GM19351 (cell line): ENCODE results near the gene GNAS.

Source experiments
- ATAC-seq: cut with Tn5 transposase; IDR thresholded peaks from one replicate; pipeline ENCODE4 v1.9.1; 2021; ENCODE audit warnings: mild to moderate bottlenecking, moderate library complexity; ENCODE audit not compliant: unreplicated experiment

GNAS gene

DNA sequence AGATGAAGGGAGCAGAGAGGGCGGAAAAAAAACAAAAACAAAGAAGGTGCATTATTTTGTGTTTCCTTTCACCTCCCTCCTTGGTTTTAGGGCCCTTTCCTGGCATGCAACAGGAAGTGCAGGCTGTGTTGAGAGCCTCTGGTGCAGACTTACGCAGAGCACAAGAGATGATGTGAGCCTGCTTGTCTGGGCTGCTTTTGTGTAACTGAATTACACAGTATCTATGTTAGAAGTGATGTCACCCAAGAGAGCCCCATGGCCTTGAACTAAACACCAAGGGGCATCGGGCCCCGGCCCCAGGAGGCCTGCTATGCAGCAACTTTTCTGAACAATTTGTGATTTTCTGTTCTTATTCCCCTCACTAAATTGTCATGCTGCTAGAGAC is 25.5 kb downstream of the GNAS start:
- ATAC-seq = no peak

DNA sequence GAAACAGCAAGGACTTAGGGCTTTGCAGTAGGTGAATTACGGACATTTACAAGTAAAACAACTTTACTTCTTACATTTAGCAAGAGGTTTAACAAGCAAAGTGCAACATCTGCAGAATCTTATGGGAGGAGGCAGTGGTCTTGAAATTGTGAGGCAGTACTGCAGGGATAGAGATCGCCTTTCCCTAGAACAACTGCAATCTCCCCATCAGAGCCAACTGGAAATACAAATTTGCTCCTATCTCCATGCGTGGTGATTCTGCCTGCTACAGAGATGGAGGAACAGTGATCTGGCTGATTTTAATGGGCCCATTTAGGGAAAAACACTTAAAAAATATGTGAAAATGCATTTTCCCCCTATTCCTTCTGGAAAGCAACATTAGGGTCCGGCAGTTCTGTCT is 25.9 kb downstream of the GNAS start:
- no peak for ATAC-seq

DNA sequence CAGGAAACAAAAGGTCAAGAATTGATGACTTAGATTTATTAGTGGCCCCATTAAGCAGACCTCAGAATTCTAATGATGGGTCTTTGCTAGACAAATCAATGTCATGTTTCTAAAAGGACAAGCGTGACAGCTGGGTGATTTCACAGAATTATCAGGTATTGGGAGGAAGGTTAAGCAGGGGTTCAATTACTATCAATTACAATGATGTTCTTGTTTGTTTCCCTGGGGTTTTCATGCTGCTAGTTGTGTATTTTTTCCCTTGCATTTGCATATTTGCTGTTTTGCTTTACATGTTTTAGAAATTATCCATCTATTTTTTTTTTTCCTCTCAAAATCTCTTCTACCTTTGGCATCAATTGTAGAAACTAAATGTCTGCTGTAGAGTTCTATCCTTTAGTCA is 27.9 kb downstream of the GNAS start:
- ATAC-seq = no peak

DNA sequence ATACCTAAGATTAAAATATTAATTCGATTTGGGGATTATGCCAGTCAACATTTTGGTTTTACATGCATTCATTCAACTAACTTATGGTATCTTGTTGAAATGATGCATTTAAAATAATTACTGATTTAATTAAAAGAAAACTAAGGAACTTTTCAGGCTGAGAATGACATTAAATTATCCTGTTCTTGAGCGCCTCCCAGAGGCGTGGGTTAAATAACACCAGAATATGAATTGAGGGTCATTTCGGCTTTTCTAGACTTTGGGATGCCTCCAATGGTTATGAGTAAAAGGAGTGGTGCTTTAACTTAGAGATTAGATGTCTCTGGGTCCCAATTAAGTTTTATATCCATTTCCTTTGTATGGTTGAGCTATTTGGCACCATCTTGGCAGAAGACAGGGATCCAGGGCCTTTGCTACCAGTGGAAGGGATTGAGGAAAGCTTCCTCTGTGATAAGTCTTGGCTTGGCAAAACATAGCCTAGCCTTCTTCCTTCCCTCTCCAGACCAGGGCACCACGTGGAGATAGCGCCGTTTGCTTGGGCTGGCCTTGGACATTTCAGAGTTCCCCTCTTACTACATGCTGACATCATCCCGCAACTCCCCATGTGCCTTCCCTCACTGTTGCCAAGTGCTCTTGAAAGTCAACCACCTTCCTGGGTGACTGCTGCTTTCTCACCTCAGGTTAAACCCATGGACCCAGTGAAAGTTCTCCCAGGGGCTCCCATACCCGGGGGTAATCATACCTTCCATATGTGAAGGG is 28.7 kb downstream of the GNAS start:
- ATAC-seq = no peak

DNA sequence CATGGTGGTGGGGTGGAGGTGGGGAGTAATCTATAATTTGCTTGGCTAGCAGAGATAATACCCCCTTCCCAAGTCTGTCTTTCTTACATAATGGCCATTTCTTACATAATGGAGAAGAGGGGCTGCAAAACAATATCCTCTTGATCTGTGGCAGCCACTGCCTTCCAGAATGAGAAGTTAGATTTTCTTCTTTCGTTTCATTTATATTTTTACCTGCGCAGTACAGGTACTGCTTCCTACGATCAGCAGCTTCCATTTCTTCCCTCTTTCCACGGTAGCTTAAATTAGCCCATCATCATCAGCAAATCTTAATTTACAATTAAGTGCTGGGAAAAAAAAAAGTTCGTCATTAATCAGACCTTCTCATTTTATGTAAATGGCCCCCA is 30.2 kb downstream of the GNAS start:
- no peak for ATAC-seq

DNA sequence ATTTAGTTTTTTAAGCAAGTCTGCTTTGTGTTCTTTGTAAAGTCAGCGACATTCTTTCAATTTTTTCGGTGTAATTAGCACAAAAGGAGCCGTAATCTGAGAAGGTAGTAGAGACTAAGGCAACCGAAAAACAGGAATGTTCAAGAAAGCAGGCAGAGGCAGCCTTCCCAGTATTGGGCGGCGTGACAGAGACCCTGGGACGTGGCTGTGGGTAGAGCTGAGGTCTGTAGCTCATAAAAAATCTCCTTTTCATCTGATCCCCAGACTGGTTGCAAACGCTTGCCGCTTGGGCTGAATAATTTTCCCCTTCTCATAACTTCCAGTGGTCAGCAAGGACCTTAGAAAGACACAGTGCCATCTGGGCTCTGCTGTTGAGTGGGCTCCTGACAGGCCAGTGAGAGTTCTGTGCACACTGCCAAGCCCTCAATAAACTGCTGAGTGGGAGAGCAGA is 30.8 kb downstream of the GNAS start:
- no peak for ATAC-seq

DNA sequence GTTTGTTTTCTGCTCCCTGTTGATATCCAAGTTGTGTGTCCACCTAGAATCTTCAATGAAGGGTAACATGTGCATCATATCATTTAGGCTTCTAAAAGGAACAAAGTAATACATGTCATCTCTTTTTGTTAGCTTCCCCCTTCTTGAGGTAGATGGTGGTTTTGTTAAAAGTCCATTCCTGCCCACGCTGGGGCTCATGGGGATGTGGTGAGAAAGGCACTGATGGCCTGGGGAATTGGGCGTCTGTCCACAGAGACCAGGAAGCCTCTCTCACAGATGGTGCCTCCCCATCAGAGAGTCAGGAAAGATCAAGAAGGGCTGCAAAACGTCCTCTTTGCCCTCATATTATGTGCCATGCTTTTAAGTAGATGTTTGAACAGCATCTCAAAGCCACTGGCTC is 32.5 kb downstream of the GNAS start:
- no peak for ATAC-seq

DNA sequence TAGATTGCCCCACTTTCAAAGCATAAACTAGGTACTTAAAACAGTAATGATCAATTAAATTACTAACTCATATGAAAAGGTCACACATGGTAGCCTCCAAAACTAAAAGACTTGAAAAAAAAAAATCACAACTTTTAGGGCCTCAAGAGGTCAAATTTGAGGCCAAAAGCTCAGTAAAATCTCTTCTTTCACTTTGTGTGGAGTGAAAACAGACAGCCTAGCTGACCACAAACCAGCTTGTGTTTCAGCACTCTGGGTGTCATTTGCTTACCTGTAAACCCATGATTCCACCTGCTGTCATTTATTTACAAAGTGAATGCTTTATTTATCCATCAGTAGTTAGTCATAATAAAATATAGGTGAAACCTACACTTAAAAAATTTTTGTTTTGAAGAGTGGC is 34.0 kb downstream of the GNAS start:
- ATAC-seq = no peak

DNA sequence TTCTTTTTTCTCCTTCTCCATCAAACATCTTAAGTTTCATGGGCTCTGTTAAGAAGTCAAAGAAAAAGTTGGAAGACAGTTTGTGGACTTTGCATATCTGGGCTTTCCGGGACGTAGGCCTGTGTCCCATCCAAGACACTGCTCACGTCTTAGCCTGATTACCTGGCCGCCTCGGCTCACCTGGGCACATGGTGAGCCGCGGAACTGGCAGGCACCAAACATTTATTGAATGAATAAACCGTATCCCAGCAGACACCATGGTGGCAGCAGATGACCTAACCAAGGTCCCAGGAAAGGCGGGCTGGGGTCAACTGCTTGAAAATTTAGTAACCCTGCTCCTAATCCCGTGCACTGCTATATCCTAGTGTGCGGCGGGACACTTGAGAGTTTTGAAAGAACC is 35.6 kb downstream of the GNAS start:
- ATAC-seq = no peak

DNA sequence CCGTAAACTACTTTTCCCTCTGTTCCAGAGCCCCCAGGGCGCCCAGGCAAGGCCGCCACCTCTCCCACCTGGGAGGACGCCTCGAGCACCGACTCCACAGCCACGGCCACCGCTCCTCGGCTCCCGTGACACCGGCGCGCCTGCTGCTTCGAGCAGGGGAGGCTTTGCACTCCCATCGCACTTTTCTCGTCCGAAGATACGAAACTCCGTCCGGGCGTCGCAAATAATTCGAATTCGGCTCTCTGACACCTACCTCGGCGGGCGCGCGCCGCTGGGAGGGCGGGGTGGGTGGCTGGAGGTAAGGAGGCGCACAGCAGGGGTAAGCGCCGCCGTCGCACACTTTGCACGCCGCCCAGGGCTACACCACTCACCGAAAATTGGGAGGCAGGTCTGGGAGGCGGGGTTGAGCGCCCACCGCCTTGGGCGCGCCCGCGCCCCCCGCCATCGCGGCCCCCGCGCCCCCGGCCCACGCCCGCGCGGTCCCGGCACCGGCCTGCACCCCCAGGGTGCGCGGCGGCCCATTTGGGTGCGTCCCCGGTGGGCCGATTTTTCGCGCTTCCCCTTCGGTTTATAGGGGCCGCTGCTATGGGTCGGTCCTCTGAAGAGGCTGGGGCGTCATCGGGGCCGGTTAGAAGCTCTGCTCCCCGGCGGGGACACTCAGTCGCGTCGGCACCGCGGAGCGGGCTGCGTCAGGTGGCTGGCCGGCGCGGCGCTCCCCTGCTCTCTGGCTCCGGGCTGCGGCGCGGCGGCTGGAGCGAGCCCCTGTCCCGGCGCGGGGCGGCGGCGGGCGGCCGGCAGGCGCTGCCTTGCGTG is 36.2 kb downstream of the GNAS start:
- peak; percentile 33 for ATAC-seq

DNA sequence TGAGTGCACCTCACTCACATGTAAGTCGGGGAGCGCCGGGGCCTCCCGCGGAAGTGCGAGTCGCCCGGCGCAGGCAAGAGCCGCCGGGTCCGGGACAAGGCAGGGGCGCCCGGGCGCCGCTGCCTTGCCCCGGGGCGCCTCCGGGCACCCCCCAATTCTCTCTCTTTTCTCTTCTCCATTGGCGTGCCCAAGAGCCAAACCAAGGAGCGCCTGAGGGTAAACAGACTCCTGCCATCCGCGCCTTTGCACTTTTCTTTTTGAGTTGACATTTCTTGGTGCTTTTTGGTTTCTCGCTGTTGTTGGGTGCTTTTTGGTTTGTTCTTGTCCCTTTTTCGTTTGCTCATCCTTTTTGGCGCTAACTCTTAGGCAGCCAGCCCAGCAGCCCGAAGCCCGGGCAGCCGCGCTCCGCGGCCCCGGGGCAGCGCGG is 36.8 kb downstream of the GNAS start:
- no peak for ATAC-seq

DNA sequence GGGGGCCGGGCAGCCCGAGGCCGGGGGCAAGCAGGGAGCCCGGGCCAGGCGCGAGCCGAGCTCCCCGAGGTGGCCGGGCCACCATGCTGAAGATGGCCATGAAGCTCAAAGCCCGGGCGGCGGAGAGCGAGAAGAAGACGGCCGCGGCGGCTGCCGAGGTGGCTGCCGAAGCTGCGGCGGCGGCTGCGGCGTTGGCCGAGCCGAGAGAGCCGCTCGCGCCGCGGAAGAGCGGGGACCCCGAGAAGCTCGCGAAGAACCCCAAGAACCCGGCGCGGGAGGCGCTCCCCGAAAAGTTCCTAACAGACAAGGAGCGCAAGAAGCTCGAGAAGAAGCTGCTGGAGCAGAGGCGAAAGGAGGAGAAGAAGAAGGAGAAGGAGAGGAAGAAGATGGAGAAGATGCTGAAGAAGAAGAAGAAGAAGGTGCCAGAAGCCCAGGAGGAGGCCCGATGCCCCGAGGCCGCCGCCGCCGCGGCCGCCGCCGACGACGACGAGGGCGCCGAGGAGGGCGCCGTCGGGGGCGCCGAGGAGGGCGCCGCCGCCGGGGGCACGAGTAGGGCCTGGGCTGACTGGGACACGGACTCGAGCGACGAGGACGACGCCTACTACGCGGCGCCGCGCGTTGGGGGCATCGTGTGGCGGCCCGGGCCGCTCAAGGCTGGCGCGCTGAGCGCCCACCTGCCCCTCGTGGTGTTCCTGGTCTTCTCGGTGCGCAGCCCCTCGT is 37.4 kb downstream of the GNAS start:
- no peak for ATAC-seq

DNA sequence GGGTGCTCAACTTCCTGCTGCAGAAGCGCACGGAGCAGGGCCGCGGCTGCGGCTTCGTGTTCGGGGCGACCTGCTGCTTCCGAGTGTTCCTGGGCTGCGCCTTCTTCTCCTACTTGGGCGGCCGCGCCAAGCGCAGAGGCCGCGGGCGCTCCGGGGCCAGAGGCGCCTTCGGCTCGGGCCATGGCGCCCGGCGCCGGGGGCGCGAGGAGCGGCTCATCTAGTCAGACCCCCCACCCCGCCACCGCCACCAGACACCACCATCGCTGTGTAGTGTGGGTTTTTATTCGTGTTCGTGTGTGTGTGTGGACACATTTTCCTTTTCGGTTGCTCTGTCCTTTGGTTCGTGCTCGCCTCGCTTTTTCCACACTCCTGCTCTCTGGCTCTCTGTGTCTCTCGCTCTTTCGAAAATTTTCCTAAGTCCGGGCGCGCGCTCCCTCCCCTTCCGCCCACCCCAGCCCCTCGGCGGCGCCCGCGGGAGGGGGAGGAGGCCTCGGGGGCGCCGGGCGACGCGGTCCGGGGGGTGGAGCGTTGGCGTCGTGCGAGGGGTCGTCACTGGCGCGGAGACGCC is 38.1 kb downstream of the GNAS start:
- no peak for ATAC-seq

DNA sequence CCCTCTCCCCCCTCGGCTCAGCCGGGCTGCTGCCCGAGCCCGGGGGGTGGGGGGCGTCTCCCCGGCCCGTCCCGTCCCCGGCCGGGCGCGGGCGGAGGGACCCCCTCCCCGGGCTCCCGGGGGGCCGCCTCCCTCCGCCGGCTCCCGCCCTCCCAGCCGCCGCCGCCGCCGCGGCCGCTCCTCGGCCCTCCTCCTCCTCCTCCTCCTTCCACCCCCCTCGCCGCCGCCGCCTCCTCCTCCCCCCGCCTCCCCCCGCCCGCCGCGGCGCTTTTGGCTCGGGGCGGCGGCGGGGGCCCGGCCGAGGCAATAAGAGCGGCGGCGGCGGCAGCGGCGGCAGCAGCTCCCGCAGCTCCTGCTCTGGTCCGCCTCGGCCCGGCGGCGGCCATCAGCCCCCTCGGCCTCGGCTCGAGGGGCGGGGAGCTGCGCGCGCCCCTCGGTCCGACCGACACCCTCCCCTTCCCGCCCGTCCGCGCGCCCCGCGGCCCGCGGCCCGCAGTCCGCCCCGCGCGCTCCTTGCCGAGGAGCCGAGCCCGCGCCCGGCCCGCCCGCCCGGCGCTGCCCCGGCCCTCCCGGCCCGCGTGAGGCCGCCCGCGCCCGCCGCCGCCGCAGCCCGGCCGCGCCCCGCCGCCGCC is 38.7 kb downstream of the GNAS start:
- ATAC-seq = no peak

DNA sequence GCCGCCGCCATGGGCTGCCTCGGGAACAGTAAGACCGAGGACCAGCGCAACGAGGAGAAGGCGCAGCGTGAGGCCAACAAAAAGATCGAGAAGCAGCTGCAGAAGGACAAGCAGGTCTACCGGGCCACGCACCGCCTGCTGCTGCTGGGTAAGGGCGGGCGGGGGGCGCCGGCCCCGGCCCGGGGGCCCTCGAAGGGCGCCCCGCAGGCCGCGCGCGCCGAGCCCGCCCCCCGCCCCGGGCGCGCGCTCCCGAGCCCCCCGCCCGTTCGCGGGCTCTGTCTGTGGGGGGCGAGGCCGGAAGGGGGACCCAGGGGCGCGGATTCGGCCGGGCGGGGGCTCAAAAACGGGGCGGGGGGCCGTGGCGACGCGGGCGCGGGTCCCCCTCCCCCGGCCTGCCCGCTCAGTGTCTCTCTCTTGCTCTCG is 39.2 kb downstream of the GNAS start:
- ATAC-seq = no peak

DNA sequence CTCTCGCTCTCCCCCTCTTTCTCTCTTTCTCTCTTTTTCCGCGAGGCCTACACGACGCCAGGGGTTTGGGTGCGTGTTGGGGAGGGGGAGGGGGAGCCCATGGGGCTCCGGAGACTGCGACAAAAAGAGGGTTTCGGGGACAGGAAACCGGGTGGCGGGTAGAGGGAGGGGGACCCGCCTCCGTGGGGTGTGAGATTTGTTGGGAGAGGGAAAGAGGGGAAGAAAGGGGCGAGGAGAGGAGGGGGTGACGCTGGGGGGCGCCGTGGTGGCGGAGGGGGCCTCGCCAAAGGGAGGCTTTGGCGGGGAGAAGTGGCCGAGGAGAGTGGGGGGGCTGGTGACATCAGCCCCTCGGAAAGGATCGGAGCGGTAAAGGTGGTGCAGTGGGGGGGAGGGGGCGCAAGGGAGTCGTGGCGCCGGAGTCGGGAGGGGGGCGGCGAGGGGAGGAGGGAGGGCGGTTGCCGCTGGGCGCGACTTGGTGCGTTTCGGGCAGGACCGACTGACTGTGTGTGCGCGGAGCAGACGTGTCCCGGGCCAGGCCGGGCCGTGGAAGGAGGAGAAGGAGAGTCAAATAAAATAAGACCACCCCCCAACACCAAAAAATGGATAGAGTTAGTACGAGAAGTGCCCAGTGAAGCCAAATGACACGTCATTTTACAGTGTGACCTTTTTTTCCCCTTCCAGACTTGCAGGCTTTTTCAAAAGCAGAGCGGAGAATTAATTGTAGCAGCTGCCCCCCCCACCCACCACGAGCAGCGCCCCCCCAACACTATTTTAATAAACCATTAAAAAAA is 39.8 kb downstream of the GNAS start:
- ATAC-seq = no peak

DNA sequence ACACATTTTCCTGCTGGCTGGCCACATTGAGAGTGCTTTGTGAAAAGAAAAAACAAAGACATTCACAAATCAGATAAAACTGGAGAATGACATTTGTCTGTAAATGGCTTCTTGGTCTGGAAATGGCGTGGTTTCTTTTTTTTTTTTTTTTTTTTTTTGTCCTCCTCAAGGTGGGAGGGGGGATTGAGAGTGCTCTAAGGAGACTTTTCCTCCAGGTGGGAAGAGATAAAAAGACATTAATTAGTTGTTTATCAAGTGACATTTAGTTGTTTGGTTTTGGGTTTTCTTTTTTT is 40.4 kb downstream of the GNAS start:
- ATAC-seq = no peak

DNA sequence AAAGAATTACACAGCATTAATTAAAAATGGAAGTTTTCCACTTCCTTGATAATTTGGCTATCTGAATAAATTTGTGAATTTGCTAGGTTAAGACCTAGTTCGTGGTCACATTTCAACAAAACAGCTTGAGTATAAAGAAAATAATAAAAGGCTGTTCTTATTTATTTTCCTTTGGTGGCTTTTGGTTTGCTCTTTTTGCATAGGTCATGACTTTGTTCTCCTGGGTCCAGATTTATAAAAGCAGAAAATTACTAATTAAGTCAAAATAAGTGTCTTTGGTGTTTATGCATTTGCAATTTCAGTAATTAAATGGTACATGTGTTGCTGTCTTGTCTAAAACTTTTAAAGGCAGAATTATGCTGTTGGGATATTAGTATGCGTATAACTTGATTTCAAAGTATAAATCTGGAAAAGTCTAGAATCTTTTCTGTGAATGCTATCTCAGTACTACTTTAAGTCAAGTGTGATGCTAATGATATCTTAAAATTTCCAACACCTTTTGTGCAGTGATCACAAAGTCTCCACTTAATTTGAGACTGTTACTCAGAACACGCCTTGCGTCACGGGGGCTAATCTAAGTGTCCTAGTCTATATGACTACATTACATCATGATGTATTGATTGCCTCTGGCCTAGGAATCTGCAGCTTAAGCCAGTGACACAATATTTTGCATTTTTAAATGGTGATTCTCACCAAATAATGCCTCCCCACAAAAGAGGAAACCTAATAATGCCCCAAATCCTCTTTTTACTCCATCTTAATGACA is 41.0 kb downstream of the GNAS start:
- no peak for ATAC-seq

DNA sequence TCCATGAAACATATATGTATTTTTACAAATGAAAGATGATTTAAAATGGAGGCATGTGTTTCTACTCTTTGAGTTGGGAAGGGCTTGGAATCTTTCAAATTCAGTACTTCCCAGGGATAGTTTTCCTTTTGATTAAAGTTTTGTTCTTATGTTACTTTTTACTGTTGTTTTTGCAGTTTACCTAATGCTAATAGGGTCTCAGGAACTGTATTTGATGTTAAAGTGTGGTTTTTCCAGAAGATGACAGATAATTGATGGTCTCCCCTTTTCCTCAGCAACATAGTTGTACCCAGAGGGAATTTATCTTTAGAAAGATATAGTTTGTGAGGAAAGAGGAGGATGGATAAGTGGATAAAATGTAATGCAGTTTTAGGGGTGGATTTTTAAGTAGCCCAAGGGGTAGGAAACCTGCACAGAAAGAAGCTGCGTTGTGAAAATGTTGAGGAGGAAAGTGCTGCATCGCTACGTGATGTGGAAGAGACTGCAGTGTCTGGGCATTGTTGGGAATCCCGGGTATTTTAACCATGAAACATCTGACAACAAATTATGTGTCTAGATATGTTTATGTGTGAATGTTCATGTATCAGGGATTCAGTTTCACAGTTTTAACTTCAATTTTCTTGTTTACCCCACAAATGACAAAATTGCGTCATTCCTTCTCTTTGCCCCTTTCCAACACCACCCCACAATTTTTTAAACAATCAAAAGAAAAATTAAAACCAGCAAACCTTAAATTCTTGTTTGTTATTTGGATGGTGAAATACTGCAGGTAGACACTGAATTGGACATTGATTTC is 42.3 kb downstream of the GNAS start:
- no peak for ATAC-seq
